Stimulated activated CD4-positive, alpha-beta T cell treated with anti-CD3 and anti-CD28 coated beads, Interleukin-15, amount 100 ng/mL, for 24 hours (primary cell): Measurements from ENCODE around the gene PRCC.

Experiments
- DNase-seq: peaks from one replicate; pipeline ENCODE4 v3.0.0-alpha.2; 2020

The PRCC gene

DNA sequence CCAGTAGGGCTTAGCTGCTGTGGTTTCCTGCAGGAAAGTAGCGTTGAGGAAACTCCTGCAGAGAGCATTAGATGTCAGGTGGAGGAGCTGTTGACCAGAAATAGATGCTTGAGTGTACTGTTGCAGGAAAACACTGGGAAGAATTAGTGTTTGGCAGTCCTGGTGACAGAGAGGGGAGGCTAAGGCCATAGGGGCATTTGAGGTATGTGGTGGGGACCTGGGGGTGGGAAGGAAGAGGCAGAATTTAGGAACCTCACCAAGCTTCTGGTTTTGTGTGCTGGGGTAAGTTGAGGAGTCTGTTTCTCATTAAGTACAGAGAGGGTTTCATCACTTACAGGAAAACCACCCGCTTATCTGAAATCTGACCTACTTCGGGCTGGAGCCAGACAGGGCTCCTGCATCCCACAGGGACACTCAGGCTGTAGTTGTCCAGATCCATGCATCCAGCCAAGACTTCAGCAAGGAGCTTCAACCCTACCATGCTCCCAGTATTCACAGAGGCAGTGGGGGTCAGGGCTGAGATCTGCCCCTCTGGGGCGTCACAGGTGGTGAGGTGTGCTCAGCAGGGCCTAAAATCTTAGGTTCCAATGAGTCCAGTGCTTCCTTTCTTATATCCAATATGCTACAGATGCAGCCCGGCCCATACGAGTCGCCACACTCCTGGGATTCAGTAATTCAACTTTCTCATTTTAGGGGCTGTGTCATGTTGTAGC, 34.2 kb downstream of the PRCC start:
- DNase-seq: no peak

- no peak for DNase-seq
Observed at GRCh38 chr1:156802421-156802935, 35.1 kb downstream of the PRCC start.

GRCh38 chr1:156803086-156803851, 35.9 kb downstream of the PRCC start:
- peak; percentile 35 for DNase-seq

DNA sequence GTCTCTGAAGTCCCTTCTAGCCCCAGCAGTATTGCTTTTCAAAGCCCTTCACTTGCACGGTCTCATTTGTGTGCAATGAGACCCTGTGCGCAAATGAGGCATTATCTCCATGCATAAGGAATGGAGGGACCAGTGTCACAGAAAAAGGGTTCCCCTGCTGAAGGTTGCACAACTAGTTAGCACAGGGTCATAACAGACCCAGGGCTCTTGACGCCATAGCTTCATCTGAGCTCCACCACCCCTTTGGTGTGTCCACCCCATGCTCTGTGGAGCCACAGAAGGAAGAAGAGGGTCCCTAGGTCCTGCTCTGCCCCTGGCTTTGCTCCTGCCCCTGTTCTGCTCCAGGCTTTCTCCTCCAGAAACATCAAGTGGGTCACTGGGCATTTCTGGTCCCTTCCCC, 36.7 kb downstream of the PRCC start:
- DNase-seq: no peak

DNA sequence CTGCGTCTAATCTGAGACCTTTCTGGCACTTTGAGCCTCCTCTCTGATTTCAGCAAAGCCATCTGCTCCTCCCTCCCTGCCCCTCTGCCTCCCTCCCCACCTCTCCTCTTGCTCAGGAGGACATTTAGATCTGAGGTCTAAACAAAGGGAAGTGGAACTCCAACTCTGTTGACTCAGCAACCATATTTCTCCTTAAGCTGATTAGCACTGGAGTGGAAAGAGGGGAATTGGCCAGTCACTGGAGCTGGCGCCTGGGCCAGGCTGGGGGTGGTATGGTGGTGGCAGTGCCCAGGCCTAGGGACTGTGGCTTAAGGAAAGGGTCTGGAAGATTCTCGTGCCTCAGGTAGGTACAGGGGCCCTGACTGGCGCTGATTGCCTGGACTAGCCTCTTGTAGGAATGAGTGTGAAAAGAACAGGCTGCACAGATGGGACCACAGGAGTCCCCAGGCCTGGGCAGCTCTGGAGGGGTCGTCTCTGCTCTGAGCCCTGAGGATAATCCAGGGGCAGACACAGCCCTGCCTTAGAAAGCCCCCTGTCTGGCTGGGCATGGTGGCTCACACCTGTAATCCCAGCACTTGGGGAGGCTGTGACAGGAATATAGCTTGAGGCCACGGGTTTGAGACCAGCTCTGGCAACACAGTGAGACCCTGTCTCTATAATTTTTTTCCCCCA, 37.4 kb downstream of the PRCC start:
- DNase-seq: no peak

DNA sequence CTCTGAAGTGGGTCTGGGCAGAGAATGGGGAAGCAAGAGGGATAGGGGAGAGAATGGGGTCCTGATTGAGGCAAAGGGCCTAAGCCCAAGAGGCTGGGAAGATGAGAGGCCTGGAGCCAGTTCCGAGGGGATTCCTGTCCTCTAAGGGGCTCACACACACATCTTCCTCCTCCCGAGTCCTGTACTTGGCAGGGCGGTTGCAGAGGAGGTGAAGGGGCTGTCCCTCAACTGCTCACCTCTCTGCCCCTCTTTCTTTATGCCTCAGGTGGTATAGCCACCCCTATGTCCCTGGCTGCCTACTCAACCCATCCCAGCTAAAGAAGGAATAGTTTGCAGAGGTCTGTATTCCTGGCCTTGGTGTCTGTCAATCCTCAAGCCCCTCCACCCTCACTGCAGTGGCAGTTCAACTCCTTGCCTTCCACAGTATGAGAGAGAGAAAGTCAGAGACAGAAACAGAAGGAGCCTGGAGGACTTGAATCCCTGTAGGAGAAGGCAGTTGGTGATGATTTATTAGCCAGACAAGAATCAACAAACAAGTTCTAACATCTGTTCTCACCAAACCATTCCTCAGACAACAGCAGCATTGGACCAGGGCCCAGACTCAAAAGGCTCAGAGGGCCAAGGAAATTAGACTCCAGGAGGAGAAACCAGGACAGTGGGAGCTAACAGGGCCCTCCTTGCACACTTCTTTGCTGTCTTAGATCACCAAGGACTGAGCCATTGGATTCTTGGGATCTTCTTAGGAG, 38.6 kb downstream of the PRCC start:
- no peak for DNase-seq

GRCh38 chr1:156806512-156807440, 39.4 kb downstream of the PRCC start:
- no peak for DNase-seq

- DNase-seq: peak; percentile 41
Observed at GRCh38 chr1:156807627-156808026, 40.3 kb downstream of the PRCC start.

- no peak for DNase-seq
Observed at GRCh38 chr1:156808186-156809030, 41.1 kb downstream of the PRCC start.

- DNase-seq: no peak
Observed at GRCh38 chr1:156809281-156809680, 41.9 kb downstream of the PRCC start.

GRCh38 chr1:156809711-156810366, 42.5 kb downstream of the PRCC start:
- no peak for DNase-seq

GRCh38 chr1:156811168-156811567, 43.8 kb downstream of the PRCC start:
- DNase-seq: no peak

DNA sequence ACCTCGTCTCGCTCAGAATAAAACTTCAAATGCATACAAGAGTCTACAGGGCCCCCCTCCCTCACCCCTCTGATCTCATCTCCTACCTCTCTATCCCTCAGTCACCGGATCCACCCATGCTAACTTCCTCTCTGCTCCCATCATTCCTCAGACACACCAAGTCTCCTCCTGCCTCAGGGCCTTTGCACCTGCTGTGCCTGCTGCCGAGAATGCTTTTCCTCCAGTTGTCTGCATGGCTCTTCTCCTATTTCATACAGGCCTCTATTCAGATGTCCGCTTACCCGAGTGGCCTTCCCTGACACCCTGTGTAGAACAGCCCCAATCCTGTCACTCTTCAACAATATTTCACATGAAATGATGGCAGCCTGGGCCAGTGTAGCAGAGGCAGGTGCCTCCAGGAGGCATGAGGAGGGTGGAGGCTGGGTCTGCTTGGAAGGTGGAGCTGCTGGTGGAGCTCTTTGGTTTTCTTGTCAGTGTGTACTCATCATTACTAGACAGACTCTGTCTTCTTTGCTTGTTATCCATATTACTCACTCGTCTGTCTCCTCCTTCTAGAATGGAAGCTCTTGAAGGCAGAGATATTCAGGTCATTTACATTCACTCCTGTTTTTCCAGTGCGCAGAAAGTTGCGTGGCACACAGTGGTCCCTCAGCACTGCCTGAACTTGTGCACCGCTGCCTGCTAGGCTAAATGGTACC, 45.1 kb downstream of the PRCC start:
- no peak for DNase-seq

DNA sequence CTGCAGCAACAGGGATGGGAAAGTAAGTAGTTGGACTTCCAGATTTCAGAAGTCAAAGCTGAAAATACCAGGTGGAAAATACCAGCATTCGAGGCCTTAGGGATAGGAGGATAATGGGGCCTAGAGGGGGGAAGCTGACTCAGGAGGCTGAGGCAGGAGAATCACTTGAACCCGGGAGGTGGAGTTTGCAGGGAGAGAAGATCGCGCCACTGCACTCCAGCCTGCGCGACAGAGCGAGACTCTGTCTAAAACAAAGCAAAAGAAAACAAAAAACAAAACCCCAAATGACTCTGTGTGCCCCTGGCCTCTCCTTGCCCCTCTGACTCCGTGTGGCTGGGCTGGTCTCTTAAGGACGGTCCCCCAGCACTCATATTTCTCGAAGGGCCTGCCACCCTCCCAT, 46.0 kb downstream of the PRCC start:
- no peak for DNase-seq

GRCh38 chr1:156813750-156814570, 46.6 kb downstream of the PRCC start:
- peak; percentile 90 for DNase-seq

DNA sequence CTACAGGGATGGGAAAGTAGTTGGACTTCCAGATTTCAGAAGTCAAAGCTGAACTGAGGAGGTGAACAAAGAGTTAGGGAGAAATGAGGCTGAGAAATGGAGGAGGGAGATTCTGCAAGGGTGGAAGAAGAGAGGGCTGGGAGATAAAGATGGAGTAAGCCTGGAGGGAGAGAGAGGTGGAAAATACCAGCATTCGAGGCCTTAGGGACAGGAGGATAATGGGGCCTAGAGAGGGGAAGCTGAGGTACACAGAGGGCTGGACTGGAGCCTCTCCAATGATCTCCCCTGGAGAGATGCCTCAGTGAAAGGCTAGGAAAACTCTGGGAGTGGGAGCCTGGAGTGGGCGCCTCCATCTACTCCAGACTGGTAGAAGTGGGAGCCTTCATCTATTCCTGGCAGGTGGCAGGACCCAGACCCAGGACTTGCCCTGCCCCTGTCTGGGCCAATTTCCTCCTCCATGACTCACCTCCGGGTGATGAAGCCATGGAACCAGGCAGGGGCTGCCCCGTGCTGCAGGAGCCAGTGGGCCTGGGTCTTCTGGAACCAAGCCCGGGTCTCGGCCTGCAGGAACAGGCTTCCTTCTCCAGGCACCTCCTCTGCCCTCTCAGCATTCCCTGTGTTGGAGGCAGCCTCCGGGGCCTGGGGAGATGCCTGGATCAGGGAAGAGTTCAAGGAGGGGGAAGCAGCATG, 47.4 kb downstream of the PRCC start:
- DNase-seq: peak; percentile 68

GRCh38 chr1:156815307-156815826, 48.0 kb downstream of the PRCC start:
- DNase-seq: no peak

DNA sequence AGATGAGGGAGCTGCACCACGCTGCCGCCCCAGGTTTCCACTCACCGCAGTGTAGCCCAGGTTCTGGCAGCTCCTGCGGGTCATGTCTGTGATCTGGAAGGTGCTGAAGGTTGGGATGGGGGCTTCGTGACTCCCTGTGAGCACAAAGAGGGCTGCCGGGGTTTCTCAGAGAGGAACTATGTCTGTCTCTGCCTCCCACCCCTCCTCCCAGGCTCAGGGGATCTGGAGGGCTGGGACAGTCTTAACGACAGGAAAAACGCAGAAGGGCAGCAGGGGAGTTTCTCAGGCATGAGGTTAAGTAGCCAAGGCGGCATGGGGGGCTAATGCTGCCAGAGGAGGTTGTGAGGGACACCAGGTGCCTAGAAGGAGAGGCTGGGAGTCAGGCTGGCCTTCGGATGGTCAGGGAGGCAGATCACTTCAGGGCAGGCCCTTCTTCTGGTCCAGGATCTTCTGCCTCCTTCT, 48.7 kb downstream of the PRCC start:
- DNase-seq: peak; percentile 25
